ENCODE results near the gene SFMBT2.

Gene SFMBT2

GRCh38 chr10:7414766-7415165 is 3.9 kb upstream of the SFMBT2 start:
- no peaks in the 10 kb centered on the region for H3K9me3 Mint-ChIP-seq
- DNase-seq (no peak), ATAC-seq (replicated peaks) (no peak)
- H3K4me1 Mint-ChIP-seq: peaks cover 16 to 30% of the 10 kb centered on the region in 2 donors
- H3K27ac Mint-ChIP-seq: no peak overlapping the region
- H3K27me3 Mint-ChIP-seq: peaks cover 12 to 27% of the 10 kb centered on the region in 2 donors
- peaks cover 0 to 3% of the 10 kb centered on the region in 2 donors for H3K36me3 Mint-ChIP-seq
- no peak overlapping the region for H3K4me3 Mint-ChIP-seq

- Mint-ChIP-seq H3K9me3 (no peaks in the 10 kb centered on the region), H3K36me3 (peaks cover 3 to 13% of the 10 kb centered on the region in 2 donors), H3K4me3 (peak overlapping the region in 1 of 2 donors; percentile 91), H3K4me1 (peaks cover 20 to 46% of the 10 kb centered on the region in 2 donors), H3K27me3 (peaks cover 8 to 27% of the 10 kb centered on the region in 2 donors), H3K27ac (peak overlapping the region; percentile 73)
- peak; percentile 2 for DNase-seq
- ATAC-seq (replicated peaks): no peak
Measured at GRCh38 chr10:7412928-7413282, 2.1 kb upstream of the SFMBT2 start.

GRCh38 chr10:7412237-7412927 is 1.5 kb upstream of the SFMBT2 start:
- Mint-ChIP-seq H3K4me1 (peaks cover 21 to 47% of the 10 kb centered on the region in 2 donors), H3K36me3 (peaks cover 6 to 15% of the 10 kb centered on the region in 2 donors), H3K4me3 (peak overlapping the region; percentile 62 to 91), H3K27me3 (peaks cover 8 to 27% of the 10 kb centered on the region in 2 donors), H3K27ac (peak overlapping the region; percentile 73), H3K9me3 (no peaks in the 10 kb centered on the region)
- ATAC-seq (replicated peaks): no peak
- DNase-seq: peak; percentile 20

GRCh38 chr10:7411671-7412128 is 866 bp upstream of the SFMBT2 start:
- Mint-ChIP-seq H3K36me3 (peaks cover 6 to 15% of the 10 kb centered on the region in 2 donors), H3K9me3 (no peaks in the 10 kb centered on the region), H3K4me3 (peak overlapping the region; percentile 91 to 97), H3K4me1 (peaks cover 27 to 50% of the 10 kb centered on the region in 2 donors), H3K27ac (peak overlapping the region; percentile 85), H3K27me3 (peaks cover 8 to 27% of the 10 kb centered on the region in 2 donors)
- DNase-seq: peak; percentile 15
- ATAC-seq (replicated peaks): no peak

- H3K4me1 Mint-ChIP-seq: peaks cover 30 to 62% of the 10 kb centered on the region in 2 donors
- H3K27ac Mint-ChIP-seq: peak overlapping the region; percentile 95
- ATAC-seq (replicated peaks): peak; percentile 8 to 14
- no peaks in the 10 kb centered on the region for H3K9me3 Mint-ChIP-seq
- H3K4me3 Mint-ChIP-seq: peak overlapping the region; percentile 91 to 97
- peaks cover 8 to 27% of the 10 kb centered on the region in 2 donors for H3K27me3 Mint-ChIP-seq
- DNase-seq: peak; percentile 28
- H3K36me3 Mint-ChIP-seq: peaks cover 9 to 21% of the 10 kb centered on the region in 2 donors
Measured at GRCh38 chr10:7410301-7410861, 453 bp downstream of the SFMBT2 start.

- peak; percentile 8 to 18 for ATAC-seq (replicated peaks)
- no peak for DNase-seq
- Mint-ChIP-seq H3K4me3 (peak overlapping the region; percentile 91 to 97), H3K4me1 (peaks cover 32 to 68% of the 10 kb centered on the region in 2 donors), H3K36me3 (peaks cover 16 to 27% of the 10 kb centered on the region in 2 donors), H3K27me3 (peaks cover 8 to 27% of the 10 kb centered on the region in 2 donors), H3K27ac (peak overlapping the region; percentile 95), H3K9me3 (no peaks in the 10 kb centered on the region)
Measured at GRCh38 chr10:7409732-7410168, 1.1 kb downstream of the SFMBT2 start.

- Mint-ChIP-seq H3K27ac (peak overlapping the region; percentile 95), H3K9me3 (no peaks in the 10 kb centered on the region)
Measured at GRCh38 chr10:7409045-7409731, 1.6 kb downstream of the SFMBT2 start.

GRCh38 chr10:7408291-7409044 is 2.4 kb downstream of the SFMBT2 start:
- ATAC-seq (replicated peaks): peak; percentile 29 to 48
- peaks cover 32 to 75% of the 10 kb centered on the region in 2 donors for H3K4me1 Mint-ChIP-seq
- peak; percentile 55 for DNase-seq

More at GRCh38 chr10:7409045-7409731, 1.6 kb downstream of the SFMBT2 start:
- Mint-ChIP-seq H3K27me3 (peaks cover 8 to 27% of the 10 kb centered on the region in 2 donors), H3K4me1 (peaks cover 32 to 74% of the 10 kb centered on the region in 2 donors), H3K36me3 (peaks cover 20 to 33% of the 10 kb centered on the region in 2 donors), H3K4me3 (peak overlapping the region; percentile 91 to 97)
- peak; percentile 55 for DNase-seq
- peak; percentile 63 to 67 for ATAC-seq (replicated peaks)

GRCh38 chr10:7407368-7408290 is 3.2 kb downstream of the SFMBT2 start:
- Mint-ChIP-seq H3K27me3 (peaks cover 5 to 16% of the 10 kb centered on the region in 2 donors), H3K27ac (peak overlapping the region; percentile 89), H3K4me3 (peak overlapping the region; percentile 91 to 97), H3K9me3 (no peaks in the 10 kb centered on the region), H3K4me1 (peaks cover 32 to 72% of the 10 kb centered on the region in 2 donors), H3K36me3 (peaks cover 24 to 39% of the 10 kb centered on the region in 2 donors)
- DNase-seq (peak; percentile 21), ATAC-seq (replicated peaks) (peak; percentile 8 to 9)

More at GRCh38 chr10:7408291-7409044, 2.4 kb downstream of the SFMBT2 start:
- H3K4me3 Mint-ChIP-seq: peak overlapping the region; percentile 91 to 97
- H3K36me3 Mint-ChIP-seq: peaks cover 21 to 35% of the 10 kb centered on the region in 2 donors
- peak overlapping the region; percentile 95 for H3K27ac Mint-ChIP-seq
- peaks cover 5 to 24% of the 10 kb centered on the region in 2 donors for H3K27me3 Mint-ChIP-seq
- H3K9me3 Mint-ChIP-seq: no peaks in the 10 kb centered on the region

GRCh38 chr10:7406712-7407333 is 4.0 kb downstream of the SFMBT2 start:
- ATAC-seq (replicated peaks): no peak
- no peaks in the 10 kb centered on the region for H3K9me3 Mint-ChIP-seq
- no peak for DNase-seq
- peak overlapping the region; percentile 91 to 97 for H3K4me3 Mint-ChIP-seq
- H3K27me3 Mint-ChIP-seq: peaks cover 0 to 8% of the 10 kb centered on the region in 2 donors
- H3K4me1 Mint-ChIP-seq: peaks cover 28 to 64% of the 10 kb centered on the region in 2 donors
- H3K27ac Mint-ChIP-seq: peak overlapping the region; percentile 89
- H3K36me3 Mint-ChIP-seq: peaks cover 31 to 39% of the 10 kb centered on the region in 2 donors

GRCh38 chr10:7405637-7406036 is 5.2 kb downstream of the SFMBT2 start:
- Mint-ChIP-seq H3K9me3 (no peaks in the 10 kb centered on the region), H3K27me3 (no peaks in the 10 kb centered on the region), H3K36me3 (peaks cover 37 to 44% of the 10 kb centered on the region in 2 donors), H3K4me3 (no peak overlapping the region), H3K4me1 (peaks cover 28 to 57% of the 10 kb centered on the region in 2 donors), H3K27ac (no peak overlapping the region)
- ATAC-seq (replicated peaks) (no peak), DNase-seq (no peak)

GRCh38 chr10:7403620-7404019 is 7.2 kb downstream of the SFMBT2 start:
- no peak for ATAC-seq (replicated peaks)
- peaks cover 26 to 61% of the 10 kb centered on the region in 2 donors for H3K4me1 Mint-ChIP-seq
- no peaks in the 10 kb centered on the region for H3K9me3 Mint-ChIP-seq
- no peak overlapping the region for H3K4me3 Mint-ChIP-seq
- H3K36me3 Mint-ChIP-seq: peaks cover 47 to 50% of the 10 kb centered on the region in 2 donors
- DNase-seq: no peak
- H3K27me3 Mint-ChIP-seq: no peaks in the 10 kb centered on the region
- no peak overlapping the region for H3K27ac Mint-ChIP-seq

Measured in stimulated activated naive B cell treated with anti-CD40 and anti-IgM and Interleukin-4, amounts not matched to agents 10 μg/mL and 1 μg/mL and 100 μg/mL, for 72 hours (primary cell).